Activated T-cell treated with anti-CD3 and anti-CD28 coated beads for 24 hours (primary cell): Measurements from ENCODE around the gene DHX15.
"Not testable (repeated sequence)": the region's sequence is repeated elsewhere in the genome, so short reads cannot be mapped to it uniquely, and the experiment has no call there.

Experiments used
- DNase-seq: peaks from one replicate; pipeline ENCODE4 v3.0.0-alpha.2; 2020; ENCODE audit warnings: low read depth

The DHX15 gene

GRCh38 chr4:24544208-24544988 lies 40.0 kb downstream of the DHX15 start:
- DNase-seq: no peak

GRCh38 chr4:24537025-24537424 lies 47.3 kb downstream of the DHX15 start:
- no peak for DNase-seq

GRCh38 chr4:24535399-24535798 lies 49.0 kb downstream of the DHX15 start:
- DNase-seq: no peak

GRCh38 chr4:24533364-24533763 lies 51.0 kb downstream of the DHX15 start:
- DNase-seq: no peak

GRCh38 chr4:24529555-24529954 lies 54.8 kb downstream of the DHX15 start:
- no peak for DNase-seq

GRCh38 chr4:24527371-24527770 lies 57.0 kb downstream of the DHX15 start:
- DNase-seq: no peak

GRCh38 chr4:24521544-24521943 lies 62.8 kb downstream of the DHX15 start:
- no peak for DNase-seq

- DNase-seq: no peak
These were observed 64.7 kb downstream of the DHX15 start for GRCh38 chr4:24519649-24520048.

GRCh38 chr4:24517676-24518075 lies 66.7 kb downstream of the DHX15 start:
- no peak for DNase-seq

- DNase-seq: no peak
These were observed 67.4 kb downstream of the DHX15 start for GRCh38 chr4:24516926-24517325.

GRCh38 chr4:24515698-24516097 lies 68.7 kb downstream of the DHX15 start:
- DNase-seq: no peak

GRCh38 chr4:24514808-24515207 lies 69.5 kb downstream of the DHX15 start:
- DNase-seq: no peak

GRCh38 chr4:24513718-24514117 lies 70.6 kb downstream of the DHX15 start:
- DNase-seq: no peak

GRCh38 chr4:24511371-24512063 lies 72.8 kb downstream of the DHX15 start:
- no peak for DNase-seq

GRCh38 chr4:24510091-24510490 lies 74.3 kb downstream of the DHX15 start:
- no peak for DNase-seq

- DNase-seq: no peak
These were observed 75.8 kb downstream of the DHX15 start for GRCh38 chr4:24508541-24508940.

- DNase-seq: no peak
These were observed 76.9 kb downstream of the DHX15 start for GRCh38 chr4:24507439-24507838.

- DNase-seq: not testable (repeated sequence)
These were observed 81.3 kb downstream of the DHX15 start for GRCh38 chr4:24503090-24503489.

- no peak for DNase-seq
These were observed 87.1 kb downstream of the DHX15 start for GRCh38 chr4:24497221-24497620.

GRCh38 chr4:24496597-24496996 lies 87.8 kb downstream of the DHX15 start:
- no peak for DNase-seq

GRCh38 chr4:24495388-24495787 lies 89.0 kb downstream of the DHX15 start:
- no peak for DNase-seq

GRCh38 chr4:24489870-24490269 lies 94.5 kb downstream of the DHX15 start:
- no peak for DNase-seq

GRCh38 chr4:24488399-24489164 lies 95.8 kb downstream of the DHX15 start:
- peak; percentile 35 for DNase-seq
